T-helper 2 cell treated with Interferon-gamma antibody and Interleukin-4, amounts not matched to agents 5 μg/mL and 100 μg/mL, for 36 hours (primary cell): Measurements from ENCODE around the gene AFF4.
A peak's percentile ranks its signal among the peaks of the same experiment; 100 is the strongest.

Experiments used
- DNase-seq: peaks from one replicate; pipeline ENCODE4 v3.0.0; 2021; ENCODE audit warnings: low spot score
- H3K27ac Mint-ChIP-seq: one replicate; pipeline ENCODE4 v1.8.0; 2021; ENCODE audit warnings: mild to moderate bottlenecking, mixed read lengths
- H3K27me3 Mint-ChIP-seq: one replicate; pipeline ENCODE4 v1.8.0; 2021; ENCODE audit warnings: low read depth, mixed read lengths
- H3K36me3 Mint-ChIP-seq: one replicate; pipeline ENCODE4 v1.8.0; 2021; ENCODE audit warnings: low read depth, mixed read lengths
- H3K4me1 Mint-ChIP-seq: one replicate; pipeline ENCODE4 v1.8.0; 2021; ENCODE audit warnings: low read depth, mixed read lengths
- H3K4me3 Mint-ChIP-seq: one replicate; pipeline ENCODE4 v1.8.0; 2022; ENCODE audit warnings: mild to moderate bottlenecking, moderate library complexity, mixed read lengths
- H3K9me3 Mint-ChIP-seq: one replicate; pipeline ENCODE4 v1.8.0; 2021; ENCODE audit warnings: mixed read lengths

Gene AFF4

DNA sequence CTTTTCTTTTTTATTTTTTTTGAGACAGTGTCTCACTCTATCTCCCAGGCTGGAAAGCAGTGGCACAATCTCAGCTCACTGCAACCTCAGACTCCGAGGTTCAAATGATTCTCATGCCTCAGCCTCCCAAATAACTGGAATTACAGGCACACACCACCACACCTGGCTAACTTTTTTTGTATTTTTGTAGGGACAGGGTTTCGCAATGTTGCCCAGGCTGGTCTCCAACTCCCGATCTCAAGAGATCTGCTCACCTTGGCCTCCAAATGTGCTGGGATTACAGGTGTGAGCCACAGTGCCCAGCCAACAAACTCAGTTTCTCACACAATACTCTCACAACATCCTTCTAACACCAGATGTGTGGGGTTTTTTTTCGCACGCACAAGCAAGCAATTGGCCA lies 22.1 kb downstream of the AFF4 start:
- peaks cover 3% of the 10 kb centered on the region for H3K4me1 Mint-ChIP-seq
- no peaks in the 10 kb centered on the region for H3K27me3 Mint-ChIP-seq
- no peak overlapping the region for H3K27ac Mint-ChIP-seq
- peaks cover 5% of the 10 kb centered on the region for H3K36me3 Mint-ChIP-seq
- no peaks in the 10 kb centered on the region for H3K9me3 Mint-ChIP-seq
- no peak for DNase-seq
- H3K4me3 Mint-ChIP-seq, result no peak overlapping the region

DNA sequence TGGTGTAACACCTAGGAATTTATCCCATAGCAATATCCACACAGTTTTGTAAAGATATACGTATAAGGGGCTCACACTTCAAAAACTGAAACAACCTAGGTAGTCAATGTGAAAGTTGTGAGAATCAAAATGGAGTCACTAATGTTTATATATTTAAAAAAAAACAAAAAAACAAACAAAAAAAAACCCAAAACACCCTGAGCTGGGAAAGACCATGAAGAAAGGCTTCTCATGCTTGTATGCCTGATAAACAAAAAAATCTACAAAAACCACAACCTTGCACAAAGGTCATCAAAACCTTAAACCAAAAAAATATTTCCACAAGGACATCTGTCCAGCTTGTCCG lies 35.4 kb downstream of the AFF4 start:
- no peaks in the 10 kb centered on the region for H3K27me3 Mint-ChIP-seq
- H3K9me3 Mint-ChIP-seq, result no peaks in the 10 kb centered on the region
- no peak for DNase-seq
- peaks cover 1% of the 10 kb centered on the region for H3K4me1 Mint-ChIP-seq
- no peak overlapping the region for H3K4me3 Mint-ChIP-seq
- H3K36me3 Mint-ChIP-seq, result peaks cover 42% of the 10 kb centered on the region
- no peak overlapping the region for H3K27ac Mint-ChIP-seq

DNA sequence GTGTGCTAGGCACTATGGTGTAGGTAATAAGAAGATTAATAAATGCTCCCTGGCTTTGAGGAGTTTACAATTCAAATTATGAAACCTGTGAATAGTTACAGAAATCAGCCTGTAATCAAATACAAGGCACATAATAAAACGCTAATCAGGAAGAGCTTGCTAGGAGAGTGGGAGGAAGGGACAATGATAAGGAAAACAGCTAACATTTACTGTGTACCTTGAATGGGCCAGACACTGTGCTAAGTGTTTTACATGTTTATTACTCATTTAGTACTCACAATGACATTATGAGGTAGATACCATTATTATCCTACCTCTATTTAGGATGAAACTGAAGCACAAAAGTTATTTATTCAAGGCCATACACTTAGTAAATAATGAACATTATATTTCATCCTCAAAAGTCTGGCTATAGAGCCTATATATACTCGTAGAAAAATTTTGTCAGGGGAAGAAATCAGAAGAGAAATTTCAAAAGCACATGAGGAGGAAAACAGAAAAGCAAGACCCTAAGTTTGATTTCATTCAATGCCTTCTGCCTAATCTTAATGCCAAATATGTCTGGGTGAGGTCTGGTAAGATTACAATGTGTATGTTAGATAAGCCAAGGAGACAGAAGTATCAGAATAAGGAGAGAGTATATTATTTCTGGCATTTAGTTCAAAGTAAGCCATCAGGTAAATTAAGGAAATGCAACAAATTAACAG lies 35.9 kb downstream of the AFF4 start:
- H3K4me1 Mint-ChIP-seq, result peaks cover 1% of the 10 kb centered on the region
- H3K27me3 Mint-ChIP-seq, result no peaks in the 10 kb centered on the region
- H3K27ac Mint-ChIP-seq, result no peak overlapping the region
- peaks cover 37% of the 10 kb centered on the region for H3K36me3 Mint-ChIP-seq
- H3K9me3 Mint-ChIP-seq, result no peaks in the 10 kb centered on the region
- no peak overlapping the region for H3K4me3 Mint-ChIP-seq
- no peak for DNase-seq

DNA sequence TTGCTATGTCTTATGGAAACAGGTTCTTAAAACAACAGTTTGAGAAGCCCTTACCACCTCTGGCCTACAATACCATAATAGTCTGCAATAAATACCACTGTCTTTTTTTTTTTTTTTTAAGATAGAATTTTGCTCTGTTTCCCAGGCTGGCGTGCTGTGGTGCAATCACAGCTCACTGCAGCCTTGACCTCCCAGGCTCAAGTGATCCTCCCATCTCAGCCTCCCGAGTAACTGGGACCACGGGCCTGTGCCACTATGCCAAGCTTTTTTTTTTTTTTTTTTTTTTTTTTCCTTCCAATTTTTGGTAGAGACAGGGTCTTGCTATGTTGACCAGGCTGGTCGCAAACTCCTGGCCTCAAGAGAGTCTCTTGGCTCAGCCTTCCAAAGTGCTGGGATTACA lies 37.0 kb downstream of the AFF4 start:
- DNase-seq, result no peak
- H3K27ac Mint-ChIP-seq, result no peak overlapping the region
- H3K36me3 Mint-ChIP-seq, result peaks cover 36% of the 10 kb centered on the region
- H3K9me3 Mint-ChIP-seq, result no peaks in the 10 kb centered on the region
- peaks cover 1% of the 10 kb centered on the region for H3K4me1 Mint-ChIP-seq
- no peaks in the 10 kb centered on the region for H3K27me3 Mint-ChIP-seq
- no peak overlapping the region for H3K4me3 Mint-ChIP-seq

DNA sequence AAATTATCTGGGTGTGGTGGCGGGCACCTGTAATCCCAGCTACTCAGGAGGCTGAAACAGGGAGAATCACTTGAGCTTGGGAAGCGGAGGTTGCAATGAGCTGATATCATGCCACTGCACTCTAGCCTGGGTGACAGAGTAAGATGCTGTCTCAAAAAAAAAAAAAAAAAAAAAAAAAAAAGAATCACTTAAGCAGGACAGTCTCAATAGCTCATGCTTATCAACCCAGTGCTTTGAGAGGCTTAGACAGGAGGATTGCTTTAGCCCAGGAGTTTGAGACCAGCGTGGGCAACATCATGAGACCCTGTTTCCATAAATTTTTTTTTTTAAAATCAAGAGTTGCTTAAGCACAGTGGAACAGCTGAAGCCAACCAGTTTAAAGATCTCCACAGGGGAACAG lies 47.3 kb downstream of the AFF4 start:
- no peak for DNase-seq
- no peaks in the 10 kb centered on the region for H3K9me3 Mint-ChIP-seq
- no peak overlapping the region for H3K27ac Mint-ChIP-seq
- peaks cover 29% of the 10 kb centered on the region for H3K36me3 Mint-ChIP-seq
- H3K4me1 Mint-ChIP-seq, result no peaks in the 10 kb centered on the region
- no peak overlapping the region for H3K4me3 Mint-ChIP-seq
- no peaks in the 10 kb centered on the region for H3K27me3 Mint-ChIP-seq

DNA sequence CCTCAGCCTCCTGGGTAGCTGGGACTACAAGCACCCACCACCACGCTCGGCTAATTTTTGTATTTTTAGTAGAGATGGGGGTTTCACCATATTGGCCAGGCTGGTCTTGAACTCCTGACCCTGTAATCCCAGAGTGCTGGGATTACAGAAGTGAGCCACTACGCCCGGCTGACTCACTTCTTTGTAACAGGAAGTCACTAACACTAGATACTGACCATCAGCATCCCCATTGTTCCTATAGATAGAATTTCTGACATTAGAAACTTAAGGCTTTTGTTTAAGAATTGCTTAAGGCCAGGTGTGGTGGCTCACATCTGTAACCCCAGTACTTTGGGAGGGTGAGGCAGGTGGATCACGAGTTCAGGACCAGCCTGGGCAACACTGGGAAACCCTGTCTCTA lies 47.8 kb downstream of the AFF4 start:
- no peaks in the 10 kb centered on the region for H3K4me1 Mint-ChIP-seq
- H3K27me3 Mint-ChIP-seq, result no peaks in the 10 kb centered on the region
- H3K9me3 Mint-ChIP-seq, result no peaks in the 10 kb centered on the region
- no peak overlapping the region for H3K27ac Mint-ChIP-seq
- no peak for DNase-seq
- H3K4me3 Mint-ChIP-seq, result no peak overlapping the region
- peaks cover 28% of the 10 kb centered on the region for H3K36me3 Mint-ChIP-seq

DNA sequence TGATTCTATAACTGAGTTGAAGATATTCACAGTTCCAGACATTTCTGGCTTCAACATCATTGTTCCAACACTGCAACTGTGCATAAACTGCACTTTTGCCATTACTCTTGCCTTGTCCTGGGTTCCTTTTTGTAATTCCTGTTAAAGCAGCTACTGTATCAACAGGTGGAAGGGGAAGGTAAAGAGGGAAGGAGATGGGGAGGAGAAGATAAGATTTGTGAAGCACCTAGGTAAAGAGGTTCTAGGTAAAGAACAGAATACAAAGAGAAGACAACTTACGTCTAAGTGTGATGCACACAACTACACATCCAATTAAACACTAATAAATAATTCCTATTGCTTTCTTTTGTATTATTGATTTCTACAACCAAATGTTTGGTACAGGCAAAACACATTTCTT lies 53.7 kb downstream of the AFF4 start:
- peaks cover 19% of the 10 kb centered on the region for H3K36me3 Mint-ChIP-seq
- H3K27me3 Mint-ChIP-seq, result no peaks in the 10 kb centered on the region
- no peaks in the 10 kb centered on the region for H3K9me3 Mint-ChIP-seq
- H3K4me3 Mint-ChIP-seq, result no peak overlapping the region
- DNase-seq, result no peak
- no peak overlapping the region for H3K27ac Mint-ChIP-seq
- no peaks in the 10 kb centered on the region for H3K4me1 Mint-ChIP-seq

DNA sequence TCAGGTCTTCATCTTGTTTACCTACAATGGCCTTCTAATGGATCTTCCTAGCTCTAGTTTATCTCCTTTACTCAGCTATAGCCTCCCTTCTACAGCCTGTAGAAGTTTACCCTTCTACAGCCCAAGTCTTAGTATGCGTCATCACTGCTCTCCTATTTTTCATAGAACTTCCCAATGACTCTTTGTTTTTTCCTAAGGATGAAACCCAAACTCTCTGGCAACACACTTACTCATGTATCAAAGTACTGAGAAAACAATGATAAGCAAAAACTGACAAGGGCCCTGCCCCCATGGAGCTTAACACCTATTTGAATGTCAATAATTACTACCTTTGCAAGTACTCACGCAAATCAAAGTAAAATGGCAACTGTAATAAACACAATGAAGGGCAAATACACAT lies 56.3 kb downstream of the AFF4 start:
- no peak overlapping the region for H3K4me3 Mint-ChIP-seq
- no peak for DNase-seq
- peaks cover 15% of the 10 kb centered on the region for H3K36me3 Mint-ChIP-seq
- no peaks in the 10 kb centered on the region for H3K4me1 Mint-ChIP-seq
- H3K9me3 Mint-ChIP-seq, result no peaks in the 10 kb centered on the region
- no peaks in the 10 kb centered on the region for H3K27me3 Mint-ChIP-seq
- H3K27ac Mint-ChIP-seq, result no peak overlapping the region

DNA sequence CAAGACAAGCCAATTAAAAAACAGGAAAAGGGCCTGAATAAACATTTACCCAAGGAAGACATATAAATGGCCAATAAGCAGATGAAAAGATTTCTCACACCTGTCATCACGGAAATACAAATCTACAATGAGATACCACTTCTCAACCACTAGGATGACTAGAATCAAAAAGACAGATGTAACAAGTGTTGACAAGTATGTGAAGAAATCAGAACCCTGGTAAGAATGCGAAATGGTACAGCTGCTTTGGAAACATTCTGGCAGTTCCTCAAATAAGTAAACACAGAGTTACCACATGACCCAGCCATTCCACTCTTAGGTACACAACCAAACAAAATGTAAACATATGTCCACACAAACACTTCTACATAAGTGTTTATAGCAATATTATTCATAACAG lies 57.5 kb downstream of the AFF4 start:
- no peaks in the 10 kb centered on the region for H3K27me3 Mint-ChIP-seq

DNA sequence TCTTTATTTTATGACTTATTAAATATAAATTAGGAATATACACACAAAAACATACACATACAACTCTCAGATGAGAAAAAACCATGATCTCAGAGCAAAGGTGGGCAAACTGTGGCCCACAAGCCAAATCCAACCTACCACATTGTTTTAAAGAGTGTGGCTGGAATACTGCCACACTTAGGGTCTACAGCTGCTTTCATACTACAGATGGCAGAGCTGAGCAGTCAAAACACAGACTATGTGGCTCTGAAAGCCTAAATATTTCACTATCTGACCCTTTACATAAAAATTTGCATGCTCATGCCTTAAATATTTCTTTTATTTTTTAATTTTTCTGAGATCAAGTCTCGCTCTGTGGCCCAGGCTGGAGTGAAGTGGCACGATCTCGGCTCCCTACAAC lies 61.7 kb downstream of the AFF4 start:
- Mint-ChIP-seq H3K9me3 (no peaks in the 10 kb centered on the region), H3K27ac (no peak overlapping the region), H3K36me3 (peaks cover 20% of the 10 kb centered on the region), H3K4me1 (peaks cover 1% of the 10 kb centered on the region), H3K4me3 (no peak overlapping the region), H3K27me3 (no peaks in the 10 kb centered on the region)
- no peak for DNase-seq

More for the DNA sequence above, 57.5 kb downstream of the AFF4 start:
- H3K9me3 Mint-ChIP-seq, result no peaks in the 10 kb centered on the region
- no peaks in the 10 kb centered on the region for H3K4me1 Mint-ChIP-seq
- H3K4me3 Mint-ChIP-seq, result no peak overlapping the region
- H3K36me3 Mint-ChIP-seq, result peaks cover 8% of the 10 kb centered on the region
- DNase-seq, result no peak
- no peak overlapping the region for H3K27ac Mint-ChIP-seq

DNA sequence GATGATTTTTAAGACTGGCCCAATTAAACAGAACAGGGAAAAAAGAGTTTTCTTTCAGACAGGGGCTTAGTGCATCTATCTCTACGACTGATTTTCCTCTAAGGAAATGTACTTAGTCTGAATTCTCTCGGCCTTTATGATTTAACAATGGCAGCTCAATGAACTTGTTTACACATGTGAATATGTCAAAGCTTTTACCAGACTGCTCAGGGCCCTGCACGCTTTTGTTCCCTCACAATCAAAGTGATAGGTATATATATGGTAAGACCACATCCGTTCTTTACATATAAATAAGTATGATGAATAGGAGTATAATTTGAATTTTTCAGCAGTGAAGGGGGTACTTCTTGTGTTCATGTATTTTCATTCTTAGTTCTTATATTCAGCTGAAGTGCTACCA lies 62.4 kb downstream of the AFF4 start:
- Mint-ChIP-seq H3K27me3 (no peaks in the 10 kb centered on the region), H3K4me1 (peaks cover 5% of the 10 kb centered on the region), H3K4me3 (no peak overlapping the region), H3K27ac (no peak overlapping the region), H3K36me3 (peaks cover 27% of the 10 kb centered on the region), H3K9me3 (no peaks in the 10 kb centered on the region)
- DNase-seq, result no peak

DNA sequence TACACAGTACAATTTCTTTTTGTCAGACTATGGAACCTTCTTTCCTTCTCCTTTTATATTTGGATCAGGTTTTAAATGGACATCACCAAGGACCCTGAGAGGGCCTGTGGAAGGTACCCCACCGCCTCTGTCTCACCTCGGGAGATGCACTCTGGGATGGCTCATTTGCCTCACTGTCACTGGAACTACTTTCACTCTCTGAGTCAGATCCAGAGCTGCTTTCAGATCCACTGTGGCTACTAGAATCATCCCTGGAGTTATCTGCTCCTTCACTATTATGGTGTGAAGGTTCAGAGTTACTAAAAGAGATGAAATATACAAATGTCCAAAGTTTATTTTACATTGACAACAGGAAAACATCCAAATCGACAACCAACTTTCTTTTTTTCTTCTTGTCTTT lies 65.3 kb downstream of the AFF4 start:
- H3K4me3 Mint-ChIP-seq, result no peak overlapping the region
- DNase-seq, result no peak
- no peaks in the 10 kb centered on the region for H3K9me3 Mint-ChIP-seq
- no peak overlapping the region for H3K27ac Mint-ChIP-seq
- H3K27me3 Mint-ChIP-seq, result no peaks in the 10 kb centered on the region
- H3K36me3 Mint-ChIP-seq, result peaks cover 40% of the 10 kb centered on the region
- H3K4me1 Mint-ChIP-seq, result peaks cover 5% of the 10 kb centered on the region

DNA sequence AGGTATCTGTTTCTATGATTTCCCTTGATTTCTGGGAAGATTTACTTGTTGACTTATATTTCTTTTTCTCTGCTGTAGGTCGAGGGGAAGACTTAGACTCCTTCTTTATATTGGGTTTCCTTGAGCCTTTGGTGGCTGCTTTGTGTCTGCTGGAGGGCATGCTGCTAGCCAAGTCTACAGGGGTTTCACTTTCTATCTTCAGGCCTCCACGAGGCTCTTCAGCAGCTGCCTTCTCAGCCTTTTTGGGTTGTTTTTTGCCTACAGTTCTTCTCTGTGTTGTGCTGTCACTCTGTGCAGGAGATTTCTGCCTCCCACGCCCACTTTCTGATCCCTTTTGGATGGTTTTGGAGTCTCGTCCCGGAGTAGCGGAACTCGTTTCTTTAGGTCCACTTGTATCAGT lies 66.7 kb downstream of the AFF4 start:
- Mint-ChIP-seq H3K4me3 (no peak overlapping the region), H3K36me3 (peaks cover 53% of the 10 kb centered on the region)

DNA sequence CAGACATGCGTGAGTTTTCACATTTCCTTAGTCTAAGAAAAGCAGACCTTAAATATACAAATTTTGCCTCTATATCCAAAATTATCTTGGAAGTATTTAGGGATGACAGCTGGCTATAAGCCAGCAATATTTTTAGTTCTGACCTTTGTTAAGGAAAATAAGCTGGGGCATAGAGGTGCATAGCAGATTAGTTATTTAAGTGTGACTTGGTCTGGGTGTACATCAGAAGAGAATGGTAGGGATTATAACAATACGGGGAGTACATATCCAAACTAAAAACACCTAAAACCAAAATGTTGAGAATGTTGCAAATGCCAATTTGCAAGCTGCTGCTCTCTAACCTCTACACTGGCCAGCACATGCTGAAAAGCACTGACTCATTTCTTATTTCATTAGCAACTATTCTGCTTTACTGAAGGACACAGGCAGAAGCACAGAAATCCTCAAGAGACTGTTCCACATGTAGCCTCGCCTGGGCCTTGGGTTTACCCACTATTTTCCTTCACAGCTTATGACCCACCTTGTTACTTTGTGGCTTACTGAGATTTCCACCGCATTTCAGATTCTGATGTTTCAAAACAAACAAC lies 67.6 kb downstream of the AFF4 start:
- Mint-ChIP-seq H3K36me3 (peaks cover 52% of the 10 kb centered on the region), H3K9me3 (no peaks in the 10 kb centered on the region), H3K27ac (no peak overlapping the region), H3K4me3 (no peak overlapping the region), H3K27me3 (no peaks in the 10 kb centered on the region), H3K4me1 (peaks cover 5% of the 10 kb centered on the region)
- DNase-seq, result no peak

More for the DNA sequence above, 66.7 kb downstream of the AFF4 start:
- Mint-ChIP-seq H3K4me1 (peaks cover 5% of the 10 kb centered on the region), H3K27me3 (no peaks in the 10 kb centered on the region), H3K9me3 (no peaks in the 10 kb centered on the region), H3K27ac (peak overlapping the region; percentile 53)
- no peak for DNase-seq

DNA sequence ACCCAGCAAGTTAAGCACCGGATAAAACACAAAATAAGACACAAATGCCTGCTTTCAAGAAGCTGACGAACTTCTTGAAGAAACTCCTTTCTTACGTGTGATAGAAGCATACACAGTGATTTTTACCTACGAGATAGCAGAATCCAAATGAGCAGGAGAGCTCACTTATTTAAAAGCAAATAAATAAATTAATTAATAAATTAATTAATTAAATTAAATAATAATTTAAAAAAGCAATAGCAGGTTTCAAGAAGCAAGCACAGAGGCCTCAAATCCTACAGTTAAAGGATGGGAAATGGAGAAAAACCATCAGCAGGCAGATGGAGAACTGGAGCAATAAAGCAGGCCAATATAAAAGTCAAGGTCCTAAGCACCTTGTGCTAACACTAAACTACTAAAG lies 72.6 kb downstream of the AFF4 start:
- peaks cover 59% of the 10 kb centered on the region for H3K36me3 Mint-ChIP-seq
- H3K27me3 Mint-ChIP-seq, result no peaks in the 10 kb centered on the region
- no peak overlapping the region for H3K27ac Mint-ChIP-seq
- DNase-seq, result no peak
- peaks cover 5% of the 10 kb centered on the region for H3K4me1 Mint-ChIP-seq
- no peak overlapping the region for H3K4me3 Mint-ChIP-seq
- no peaks in the 10 kb centered on the region for H3K9me3 Mint-ChIP-seq
